HG03095 (cell line): Measurements from ENCODE around the gene BHLHE40.
A peak's percentile ranks its signal among the peaks of the same experiment; 100 is the strongest.

Source experiments
- ATAC-seq: cut with Tn5 transposase; IDR thresholded peaks from one replicate; pipeline ENCODE4 v1.9.1; 2021; ENCODE audit warnings: moderate library complexity; ENCODE audit not compliant: unreplicated experiment

The BHLHE40 gene

GRCh38 chr3:4979428-4980228, at the start of gene BHLHE40:
Gene BHLHE40, plus strand, starts transcription at chr3:4979437. Its CDS starts 282 bp downstream, at chr3:4979719.
- ATAC-seq: peak; percentile 7

- no peak for ATAC-seq
These were observed 48.7 kb upstream of the BHLHE40 start for GRCh38 chr3:4930501-4930900.

GRCh38 chr3:4934050-4934449, 45.2 kb upstream of the BHLHE40 start:
- ATAC-seq: no peak

GRCh38 chr3:4935347-4935746, 43.9 kb upstream of the BHLHE40 start:
- peak; percentile 76 for ATAC-seq

GRCh38 chr3:4936982-4937614, 42.1 kb upstream of the BHLHE40 start:
- ATAC-seq: no peak

- no peak for ATAC-seq
These were observed 40.8 kb upstream of the BHLHE40 start for GRCh38 chr3:4938281-4938982.

GRCh38 chr3:4939276-4939675, 40.0 kb upstream of the BHLHE40 start:
- ATAC-seq: no peak

GRCh38 chr3:4940985-4941384, 38.3 kb upstream of the BHLHE40 start:
- ATAC-seq: no peak

GRCh38 chr3:4943549-4943948, 35.7 kb upstream of the BHLHE40 start:
- no peak for ATAC-seq

- no peak for ATAC-seq
These were observed 33.9 kb upstream of the BHLHE40 start for GRCh38 chr3:4945324-4945723.

- no peak for ATAC-seq
These were observed 32.2 kb upstream of the BHLHE40 start for GRCh38 chr3:4947028-4947427.

GRCh38 chr3:4948395-4948794, 30.8 kb upstream of the BHLHE40 start:
- no peak for ATAC-seq

GRCh38 chr3:4949004-4949403, 30.2 kb upstream of the BHLHE40 start:
- ATAC-seq: no peak

GRCh38 chr3:4949659-4950058, 29.6 kb upstream of the BHLHE40 start:
- no peak for ATAC-seq

- ATAC-seq: no peak
These were observed 28.9 kb upstream of the BHLHE40 start for GRCh38 chr3:4950351-4950784.

- no peak for ATAC-seq
These were observed 28.3 kb upstream of the BHLHE40 start for GRCh38 chr3:4950948-4951347.

GRCh38 chr3:4953119-4953518, 26.1 kb upstream of the BHLHE40 start:
- ATAC-seq: no peak

GRCh38 chr3:4954256-4955000, 24.8 kb upstream of the BHLHE40 start:
- no peak for ATAC-seq

GRCh38 chr3:4956099-4956498, 23.1 kb upstream of the BHLHE40 start:
- ATAC-seq: no peak

- ATAC-seq: no peak
These were observed 22.5 kb upstream of the BHLHE40 start for GRCh38 chr3:4956738-4957137.

- no peak for ATAC-seq
These were observed 21.3 kb upstream of the BHLHE40 start for GRCh38 chr3:4957978-4958377.
